HepG2 (cell line): ENCODE measurements around the gene CDYL. TPM values are rescaled to one million over a fixed set of nuclear protein-coding genes. Genes with fewer than 3 reads are reported as not detected.

ENCODE experiments used
- ATAC-seq: fragments of 200-7000 bp; cut with Tn5 transposase; 3 replicates; pipeline ENCODE4 v1.9.1; 2020; ENCODE audit warnings: mild to moderate bottlenecking, moderate library complexity
- BruUV-seq: library from RNA; stranded (reverse); fragments of 400-500 nt; replicated peaks from 2 replicates; lab custom pipeline; 2021; lab: Mats Ljungman, UMichigan
- CTCF ChIA-PET: fragments of 300-600 bp; formaldehyde crosslinking; extraction: SDS; loops from one replicate; lab custom pipeline; 2021; ENCODE audit warnings: low total read pairs, inconsistent platforms, low intra/inter-chr PET ratio; lab: Yijun Ruan, JAX
- POLR2A ChIA-PET: fragments of 350-600 bp; sonication (Branson Sonifier 250); formaldehyde crosslinking; loops from one replicate; lab custom pipeline; 2020; ENCODE audit warnings: antibody characterized with exemption, inconsistent platforms; lab: Yijun Ruan, JAX
- DNase-seq: peaks from one replicate; pipeline ENCODE4 v3.0.0-alpha.2; 2015; ENCODE audit warnings: low spot score
- FAIRE-seq: peaks from 3 replicates; lab custom pipeline; 2011; peaks lifted over from hg19 to GRCh38; lab: Jason Lieb, UNC
- H2AFZ ChIP-seq: one replicate; pipeline ENCODE4 v1.6.1; 2011; ENCODE audit warnings: low read length, inconsistent platforms
- H3K27ac ChIP-seq: fragments of 300-600 bp; 3 replicates; pipeline ENCODE4 v1.8.0; 2011; ENCODE audit warnings: mixed run types, mild to moderate bottlenecking, mixed read lengths, low read length, inconsistent platforms; ENCODE audit not compliant: insufficient read depth; ENCODE audit errors: extremely low read length
- H3K27me3 ChIP-seq, 2 experiments: fragments of 200-600 bp in 1 of 2; 2 replicates in 1 of 2; 3 replicates in 1 of 2; pipeline versions ENCODE4 v1.6.0 to v1.8.0; 2011; ENCODE audit warnings: low read length in 2 of 2, mild to moderate bottlenecking in 2 of 2, moderate library complexity in 2 of 2, inconsistent platforms in 1 of 2; ENCODE audit not compliant: insufficient read depth in 2 of 2, control insufficient read depth in 1 of 2
- H3K36me3 ChIP-seq, 2 experiments: fragments of 200-600 bp in 1 of 2; replicated peaks in 1 of 2; 2 replicates in 1 of 2; 3 replicates in 1 of 2; pipeline versions ENCODE4 v1.5.1 to v1.8.0; 2011; ENCODE audit warnings: low read length in 2 of 2, inconsistent platforms in 1 of 2; ENCODE audit not compliant: insufficient read depth in 2 of 2, control insufficient read depth in 1 of 2
- H3K4me1 ChIP-seq: 2 replicates; pipeline ENCODE4 v1.5.1; 2012; ENCODE audit warnings: low read length, inconsistent platforms; ENCODE audit not compliant: insufficient read depth
- H3K4me2 ChIP-seq: 2 replicates; pipeline ENCODE4 v1.6.0; 2011; ENCODE audit warnings: low read depth, low read length, inconsistent platforms
- H3K4me3 ChIP-seq, 3 experiments: fragments of 200-600 bp in 1 of 3; sonication (generic), shearing (Covaris generic) in 1 of 3; replicated peaks in 1 of 3; 2 replicates each; pipeline ENCODE4 v1.5.1; 2011 to 2016; ENCODE audit warnings: low read length in 3 of 3, inconsistent platforms in 2 of 3, low read depth in 2 of 3, mild to moderate bottlenecking in 2 of 3, control low read depth in 1 of 3, mixed read lengths in 1 of 3; ENCODE audit not compliant: insufficient read depth in 1 of 3
- H3K79me2 ChIP-seq: one replicate; pipeline ENCODE4 v1.6.1; 2011; ENCODE audit warnings: low read length, inconsistent platforms; ENCODE audit not compliant: insufficient read depth
- H3K9ac ChIP-seq: 2 replicates; pipeline ENCODE4 v1.6.0; 2011; ENCODE audit warnings: mild to moderate bottlenecking, low read depth, low read length, inconsistent platforms; ENCODE audit not compliant: insufficient read depth
- H3K9me3 ChIP-seq: 2 replicates; pipeline ENCODE4 v1.5.1; 2012; ENCODE audit warnings: mild to moderate bottlenecking, low read length
- H4K20me1 ChIP-seq: 2 replicates; pipeline ENCODE4 v1.6.0; 2011; ENCODE audit warnings: inconsistent platforms, mild to moderate bottlenecking, low read length, moderate library complexity; ENCODE audit not compliant: insufficient read depth
- HNF4G ChIP-seq, 2 experiments: sonication (generic) in 1 of 2; formaldehyde crosslinking in 1 of 2; IDR thresholded peaks; 2 replicates each; pipeline versions ENCODE4 v1.4.0 to v1.6.1; 2011 to 2020; ENCODE audit warnings: borderline replicate concordance in 2 of 2, low read depth in 2 of 2, mild to moderate bottlenecking in 2 of 2, low read length in 1 of 2, missing genetic modification reagents in 1 of 2, moderate library complexity in 1 of 2
- KDM5A ChIP-seq: fragments of 200-600 bp; sonication (generic); IDR thresholded peaks from 2 replicates; pipeline ENCODE4 v1.7.0; 2018; ENCODE audit warnings: antibody characterized with exemption, mild to moderate bottlenecking, low read length, borderline replicate concordance
- MAFK ChIP-seq, 2 experiments: IDR thresholded peaks in 1 of 2; conservative IDR thresholded peaks in 1 of 2; 2 replicates each; pipeline ENCODE4 v1.6.1; 2011; ENCODE audit warnings: improper control_type of control experiment in 2 of 2, low read length in 2 of 2
- MIER2 ChIP-seq: IDR thresholded peaks from 2 replicates; pipeline ENCODE4 v1.6.1; 2016; ENCODE audit warnings: missing biosample characterization, missing genetic modification reagents
- ZFAT ChIP-seq: sonication (generic); formaldehyde crosslinking; conservative IDR thresholded peaks from 2 replicates; pipeline ENCODE4 v1.8.1; 2023; ENCODE audit warnings: missing genetic modification reagents, inconsistent platforms
- ZNF674 ChIP-seq: sonication (generic); formaldehyde crosslinking; IDR thresholded peaks from 2 replicates; pipeline ENCODE4 v1.5.0; 2020; ENCODE audit warnings: low read depth, mild to moderate bottlenecking, missing genetic modification reagents
- ZNF737 ChIP-seq: sonication (generic); formaldehyde crosslinking; IDR thresholded peaks from 2 replicates; pipeline ENCODE4 v1.5.0; 2020; ENCODE audit warnings: missing genetic modification reagents, mild to moderate bottlenecking, borderline replicate concordance
- WGBS: methylation state at CpG from one replicate; pipeline ENCODE4 v1.1.6; 2017; ENCODE audit warnings: low lambda C conversion rate; 5-methylcytosine and 5-hydroxymethylcytosine counted together
- in situ Hi-C: cut with HindIII; loops from 2 replicates; pipeline ENCODE4 v1.10.0; 2017; ENCODE audit warnings: low pct_unique_long_range_greater_than_20kb; ENCODE audit not compliant: extremely low pct_ligation_motif_present
- intact Hi-C: fragments of 100-400 bp; cut with micrococcal nuclease; formaldehyde crosslinking; loops from one replicate; pipeline ENCODE4 v1.10.0; 2022; ENCODE audit not compliant: unreplicated experiment
- polyA plus RNA-seq, 8 experiments: library from polyadenylated mRNA; depleted of rRNA in 3 of 8; stranded (reverse) in 7 of 8; unstranded in 1 of 8; fragments of >200 nt; fragmentation: Illumina TruSeq in 4 of 8; extraction: Trizol in 4 of 8; gene quantifications; 2 replicates each; pipeline versions ENCODE4 v1.2.1 to v1.2.3, GENCODE V29; 2011 to 2016; ENCODE audit warnings: low read depth in 4 of 8, missing spikeins in 1 of 8, mixed read lengths in 1 of 8; ENCODE audit not compliant: insufficient read depth in 1 of 8
- total RNA-seq, 5 experiments: library from RNA; depleted of rRNA; stranded (reverse); fragments of >200 nt; fragmentation: Illumina TruSeq; extraction: Trizol; gene quantifications; 2 replicates each; pipeline ENCODE4 v1.2.3, GENCODE V29; 2016; ENCODE audit warnings: low read depth in 1 of 5
- TF ChIP-seq, protein P1 (sequence below): sonication (generic); formaldehyde crosslinking; IDR thresholded peaks from 2 replicates; pipeline ENCODE4 v1.4.0; 2020; ENCODE audit warnings: missing genetic modification reagents; ENCODE audit errors: not compliant biosample characterization
- TF ChIP-seq, protein P2 (sequence below): sonication (generic); formaldehyde crosslinking; IDR thresholded peaks from 2 replicates; pipeline ENCODE4 v1.5.0; 2020; ENCODE audit warnings: mild to moderate bottlenecking, missing genetic modification reagents, borderline replicate concordance

The CDYL gene
- total and polyA plus RNA-seq, 2 of the 13 experiments (the other 11 are each of a cell fraction or from before 2014, with no cell fraction given): 22.8 to 105 TPM

DNA sequence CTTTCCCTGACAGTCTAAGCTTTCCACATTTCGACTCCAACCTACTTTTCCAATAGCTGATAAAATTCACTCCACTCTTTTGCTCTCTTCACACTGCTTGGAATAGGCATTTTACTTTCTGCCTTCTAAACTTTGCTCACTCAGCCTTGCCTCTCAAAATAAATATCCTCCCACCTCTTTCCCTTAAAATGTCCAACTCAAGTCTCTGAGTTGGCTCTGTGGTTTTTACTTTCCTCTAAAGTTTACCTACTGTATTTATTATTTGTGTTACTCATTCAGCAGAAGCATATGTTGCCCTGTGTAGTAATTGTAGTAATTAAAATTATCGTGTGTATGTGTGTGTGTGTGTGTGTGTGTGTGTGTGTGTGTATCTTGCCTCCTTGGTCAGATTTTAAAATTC is 20.0 kb upstream of the CDYL start (continued):
- TF ChIP-seq ZFAT (CRISPR knock-in tag): no peak
- TF ChIP-seq, protein P1, sequence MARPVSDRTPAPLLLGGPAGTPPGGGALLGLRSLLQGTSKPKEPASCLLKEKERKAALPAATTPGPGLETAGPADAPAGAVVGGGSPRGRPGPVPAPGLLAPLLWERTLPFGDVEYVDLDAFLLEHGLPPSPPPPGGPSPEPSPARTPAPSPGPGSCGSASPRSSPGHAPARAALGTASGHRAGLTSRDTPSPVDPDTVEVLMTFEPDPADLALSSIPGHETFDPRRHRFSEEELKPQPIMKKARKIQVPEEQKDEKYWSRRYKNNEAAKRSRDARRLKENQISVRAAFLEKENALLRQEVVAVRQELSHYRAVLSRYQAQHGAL: no peak
- TF ChIP-seq ZNF737: no peak
- TF ChIP-seq KDM5A: no peak

DNA sequence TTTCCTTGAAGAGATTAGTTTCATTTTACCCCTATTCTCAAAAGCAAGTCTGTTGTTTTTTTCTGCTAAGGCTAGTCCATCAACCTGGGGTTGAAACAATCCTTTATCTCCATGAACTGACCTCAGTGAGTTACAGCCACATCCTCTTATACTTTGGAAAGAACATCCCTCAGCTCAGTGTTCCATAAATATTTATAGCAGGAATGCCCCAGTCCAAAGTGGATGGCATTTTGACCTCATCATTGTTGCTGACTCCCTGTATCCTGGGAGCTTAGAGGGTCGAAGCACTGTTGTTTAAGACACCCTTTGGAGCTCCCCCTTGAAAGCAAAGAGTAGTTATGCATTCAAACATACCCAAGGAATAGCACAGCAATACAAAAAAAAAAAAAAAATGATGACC is 16.2 kb upstream of the CDYL start:
- H2AFZ ChIP-seq: no peak overlapping the region
- H3K4me3 ChIP-seq: no peak overlapping the region
- 2% methylated on average over 1 of the region's 1 CpG for WGBS
- H3K36me3 ChIP-seq: no peaks in the 10 kb centered on the region
- no peak for DNase-seq
- intact Hi-C loops (no loop called here), in situ Hi-C loops (no loop called here)
- no peaks in the 10 kb centered on the region for H4K20me1 ChIP-seq
- ChIA-PET CTCF (no interaction called here), POLR2A (no interaction called here)
- FAIRE-seq: no peak
- H3K9me3 ChIP-seq: peaks cover 13% of the 10 kb centered on the region
- BruUV-seq: no TSS peak
- H3K27ac ChIP-seq: no peak overlapping the region
- H3K9ac ChIP-seq: no peak overlapping the region
- no peaks in the 10 kb centered on the region for H3K4me1 ChIP-seq
- no peak overlapping the region for H3K4me2 ChIP-seq
- H3K79me2 ChIP-seq: no peaks in the 10 kb centered on the region
- H3K27me3 ChIP-seq: peaks cover 0 to 14% of the 10 kb centered on the region in 2 experiments; a peak in 2 of 5 replicates
- ATAC-seq: no peak
- TF ChIP-seq ZNF674 (CRISPR knock-in tag) (no peak), MIER2 (CRISPR knock-in tag) (no peak), MAFK (conservative IDR thresholded peaks at IDR 0.05 in 1 of 2, IDR thresholded peaks at IDR 0.05 in 1 of 2; ENCODE audit: low read length in 2 of 2) (peak; percentile 37 to 44; a peak in 3 of 4 replicates), HNF4G (IDR thresholded peaks at IDR 0.05; ENCODE audit: borderline replicate concordance, low read depth, low read length) (no peak), HNF4G (CRISPR knock-in tag; IDR thresholded peaks at IDR 0.05; ENCODE audit: borderline replicate concordance, low read depth) (no peak)
- TF ChIP-seq, protein P2, sequence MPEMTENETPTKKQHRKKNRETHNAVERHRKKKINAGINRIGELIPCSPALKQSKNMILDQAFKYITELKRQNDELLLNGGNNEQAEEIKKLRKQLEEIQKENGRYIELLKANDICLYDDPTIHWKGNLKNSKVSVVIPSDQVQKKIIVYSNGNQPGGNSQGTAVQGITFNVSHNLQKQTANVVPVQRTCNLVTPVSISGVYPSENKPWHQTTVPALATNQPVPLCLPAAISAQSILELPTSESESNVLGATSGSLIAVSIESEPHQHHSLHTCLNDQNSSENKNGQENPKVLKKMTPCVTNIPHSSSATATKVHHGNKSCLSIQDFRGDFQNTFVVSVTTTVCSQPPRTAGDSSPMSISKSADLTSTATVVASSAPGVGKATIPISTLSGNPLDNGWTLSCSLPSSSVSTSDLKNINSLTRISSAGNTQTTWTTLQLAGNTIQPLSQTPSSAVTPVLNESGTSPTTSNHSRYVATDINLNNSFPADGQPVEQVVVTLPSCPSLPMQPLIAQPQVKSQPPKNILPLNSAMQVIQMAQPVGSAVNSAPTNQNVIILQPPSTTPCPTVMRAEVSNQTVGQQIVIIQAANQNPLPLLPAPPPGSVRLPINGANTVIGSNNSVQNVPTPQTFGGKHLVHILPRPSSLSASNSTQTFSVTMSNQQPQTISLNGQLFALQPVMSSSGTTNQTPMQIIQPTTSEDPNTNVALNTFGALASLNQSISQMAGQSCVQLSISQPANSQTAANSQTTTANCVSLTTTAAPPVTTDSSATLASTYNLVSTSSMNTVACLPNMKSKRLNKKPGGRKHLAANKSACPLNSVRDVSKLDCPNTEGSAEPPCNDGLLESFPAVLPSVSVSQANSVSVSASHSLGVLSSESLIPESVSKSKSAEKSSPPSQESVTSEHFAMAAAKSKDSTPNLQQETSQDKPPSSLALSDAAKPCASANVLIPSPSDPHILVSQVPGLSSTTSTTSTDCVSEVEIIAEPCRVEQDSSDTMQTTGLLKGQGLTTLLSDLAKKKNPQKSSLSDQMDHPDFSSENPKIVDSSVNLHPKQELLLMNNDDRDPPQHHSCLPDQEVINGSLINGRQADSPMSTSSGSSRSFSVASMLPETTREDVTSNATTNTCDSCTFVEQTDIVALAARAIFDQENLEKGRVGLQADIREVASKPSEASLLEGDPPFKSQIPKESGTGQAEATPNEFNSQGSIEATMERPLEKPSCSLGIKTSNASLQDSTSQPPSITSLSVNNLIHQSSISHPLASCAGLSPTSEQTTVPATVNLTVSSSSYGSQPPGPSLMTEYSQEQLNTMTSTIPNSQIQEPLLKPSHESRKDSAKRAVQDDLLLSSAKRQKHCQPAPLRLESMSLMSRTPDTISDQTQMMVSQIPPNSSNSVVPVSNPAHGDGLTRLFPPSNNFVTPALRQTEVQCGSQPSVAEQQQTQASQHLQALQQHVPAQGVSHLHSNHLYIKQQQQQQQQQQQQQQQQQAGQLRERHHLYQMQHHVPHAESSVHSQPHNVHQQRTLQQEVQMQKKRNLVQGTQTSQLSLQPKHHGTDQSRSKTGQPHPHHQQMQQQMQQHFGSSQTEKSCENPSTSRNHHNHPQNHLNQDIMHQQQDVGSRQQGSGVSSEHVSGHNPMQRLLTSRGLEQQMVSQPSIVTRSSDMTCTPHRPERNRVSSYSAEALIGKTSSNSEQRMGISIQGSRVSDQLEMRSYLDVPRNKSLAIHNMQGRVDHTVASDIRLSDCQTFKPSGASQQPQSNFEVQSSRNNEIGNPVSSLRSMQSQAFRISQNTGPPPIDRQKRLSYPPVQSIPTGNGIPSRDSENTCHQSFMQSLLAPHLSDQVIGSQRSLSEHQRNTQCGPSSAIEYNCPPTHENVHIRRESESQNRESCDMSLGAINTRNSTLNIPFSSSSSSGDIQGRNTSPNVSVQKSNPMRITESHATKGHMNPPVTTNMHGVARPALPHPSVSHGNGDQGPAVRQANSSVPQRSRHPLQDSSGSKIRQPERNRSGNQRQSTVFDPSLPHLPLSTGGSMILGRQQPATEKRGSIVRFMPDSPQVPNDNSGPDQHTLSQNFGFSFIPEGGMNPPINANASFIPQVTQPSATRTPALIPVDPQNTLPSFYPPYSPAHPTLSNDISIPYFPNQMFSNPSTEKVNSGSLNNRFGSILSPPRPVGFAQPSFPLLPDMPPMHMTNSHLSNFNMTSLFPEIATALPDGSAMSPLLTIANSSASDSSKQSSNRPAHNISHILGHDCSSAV (CRISPR knock-in tag): no peak
- TF ChIP-seq, all 625 proteins: peak for 1
